KMS-11 (cell line): ENCODE data around the gene GC.
"Not testable (repeated sequence)": the region's sequence is repeated elsewhere in the genome, so short reads cannot be mapped to it uniquely, and the experiment has no call there.

ENCODE experiments used
- H2AFZ ChIP-seq: fragments of 200-600 bp; sonication (generic); 2 replicates; pipeline ENCODE4 v1.6.1; 2016; ENCODE audit warnings: antibody characterized with exemption, mixed run types, low read depth
- H3K27ac ChIP-seq: fragments of 200-600 bp; sonication (generic); 2 replicates; pipeline ENCODE4 v1.6.1; 2016; ENCODE audit warnings: mild to moderate bottlenecking, mixed run types
- H3K27me3 ChIP-seq: fragments of 200-600 bp; sonication (generic); 2 replicates; pipeline ENCODE4 v1.6.1; 2017; ENCODE audit warnings: mild to moderate bottlenecking, low read depth, mixed run types, moderate library complexity; ENCODE audit not compliant: insufficient read depth
- H3K36me3 ChIP-seq: fragments of 200-600 bp; sonication (generic); 2 replicates; pipeline ENCODE4 v1.6.1; 2017; ENCODE audit warnings: mild to moderate bottlenecking, mixed run types; ENCODE audit not compliant: insufficient read depth
- H3K4me1 ChIP-seq: fragments of 200-600 bp; sonication (generic); 2 replicates; pipeline ENCODE4 v1.6.1; 2016; ENCODE audit warnings: mild to moderate bottlenecking, low read depth, mixed run types; ENCODE audit not compliant: poor library complexity, severe bottlenecking
- H3K4me2 ChIP-seq: fragments of 200-600 bp; sonication (generic); 2 replicates; pipeline ENCODE4 v1.7.0; 2016; ENCODE audit warnings: mild to moderate bottlenecking, mixed run types
- H3K4me3 ChIP-seq: fragments of 200-600 bp; sonication (generic); IDR thresholded peaks from 2 replicates; pipeline ENCODE4 v1.6.1; 2017; ENCODE audit warnings: low read depth, low read length, mixed read lengths; ENCODE audit not compliant: insufficient read depth
- H3K79me2 ChIP-seq: fragments of 200-600 bp; sonication (generic); 2 replicates; pipeline ENCODE4 v1.6.1; 2016; ENCODE audit warnings: low read depth, mixed run types; ENCODE audit not compliant: insufficient read depth
- H3K9ac ChIP-seq: fragments of 200-600 bp; sonication (generic); 2 replicates; pipeline ENCODE4 v1.6.1; 2016; ENCODE audit warnings: mild to moderate bottlenecking, mixed run types
- H4K20me1 ChIP-seq: fragments of 200-600 bp; sonication (generic); 2 replicates; pipeline ENCODE4 v1.6.1; 2016; ENCODE audit warnings: mild to moderate bottlenecking, mixed run types; ENCODE audit not compliant: insufficient read depth
- TF ChIP-seq, protein P1 (sequence below): fragments of 200-600 bp; sonication (generic); conservative IDR thresholded peaks from 2 replicates; pipeline ENCODE4 v1.6.1; 2017; ENCODE audit warnings: low read depth, mild to moderate bottlenecking, antibody characterized with exemption, low read length, moderate library complexity, mixed read lengths

GC gene

DNA sequence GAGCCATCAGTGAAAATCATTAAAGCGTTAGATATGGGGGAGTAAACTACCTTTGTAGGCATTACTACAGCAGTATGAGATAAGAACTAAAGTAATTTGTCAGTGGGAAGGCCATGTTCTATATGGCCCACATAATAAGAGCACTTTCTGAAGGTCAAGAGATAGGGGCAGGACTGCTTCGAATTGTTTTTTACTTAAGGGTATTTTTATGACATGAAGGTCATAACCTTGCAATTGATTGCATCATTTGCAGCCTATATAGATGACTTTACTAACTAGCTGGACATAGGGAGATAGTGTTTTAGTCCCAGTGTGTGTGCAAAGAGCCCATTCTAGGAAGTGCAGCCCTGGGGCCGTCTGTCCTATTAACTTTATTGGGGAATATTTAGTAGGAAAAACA is 23.6 kb upstream of the GC start:
- Histone ChIP-seq H2AFZ (no peak overlapping the region), H3K9ac (no peak overlapping the region), H3K36me3 (no peaks in the 10 kb centered on the region), H3K4me2 (no peak overlapping the region), H3K27me3 (no peaks in the 10 kb centered on the region), H3K79me2 (no peaks in the 10 kb centered on the region), H3K4me3 (no peak overlapping the region), H3K27ac (no peak overlapping the region), H3K4me1 (no peaks in the 10 kb centered on the region), H4K20me1 (no peaks in the 10 kb centered on the region)
- TF ChIP-seq, protein P1, sequence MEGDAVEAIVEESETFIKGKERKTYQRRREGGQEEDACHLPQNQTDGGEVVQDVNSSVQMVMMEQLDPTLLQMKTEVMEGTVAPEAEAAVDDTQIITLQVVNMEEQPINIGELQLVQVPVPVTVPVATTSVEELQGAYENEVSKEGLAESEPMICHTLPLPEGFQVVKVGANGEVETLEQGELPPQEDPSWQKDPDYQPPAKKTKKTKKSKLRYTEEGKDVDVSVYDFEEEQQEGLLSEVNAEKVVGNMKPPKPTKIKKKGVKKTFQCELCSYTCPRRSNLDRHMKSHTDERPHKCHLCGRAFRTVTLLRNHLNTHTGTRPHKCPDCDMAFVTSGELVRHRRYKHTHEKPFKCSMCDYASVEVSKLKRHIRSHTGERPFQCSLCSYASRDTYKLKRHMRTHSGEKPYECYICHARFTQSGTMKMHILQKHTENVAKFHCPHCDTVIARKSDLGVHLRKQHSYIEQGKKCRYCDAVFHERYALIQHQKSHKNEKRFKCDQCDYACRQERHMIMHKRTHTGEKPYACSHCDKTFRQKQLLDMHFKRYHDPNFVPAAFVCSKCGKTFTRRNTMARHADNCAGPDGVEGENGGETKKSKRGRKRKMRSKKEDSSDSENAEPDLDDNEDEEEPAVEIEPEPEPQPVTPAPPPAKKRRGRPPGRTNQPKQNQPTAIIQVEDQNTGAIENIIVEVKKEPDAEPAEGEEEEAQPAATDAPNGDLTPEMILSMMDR, result no peak

DNA sequence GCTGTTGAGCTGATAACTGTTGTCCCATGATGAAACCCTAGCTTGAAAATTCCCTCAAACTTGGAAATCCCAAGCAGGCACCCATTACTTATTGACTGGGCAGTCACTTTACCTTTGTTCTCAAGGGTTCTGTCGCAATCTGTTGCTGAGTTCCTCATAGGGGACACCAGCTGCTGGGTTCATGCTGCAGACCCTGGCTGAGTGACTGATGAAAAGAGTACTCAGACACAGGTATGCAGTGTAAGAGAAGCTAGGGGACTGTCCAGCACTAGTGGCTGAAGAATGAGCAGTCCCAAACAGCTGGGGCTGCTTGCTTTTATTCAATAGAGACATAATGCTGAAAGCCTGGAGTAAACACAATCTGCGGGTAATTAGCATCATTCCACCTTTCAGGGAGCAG is 21.4 kb upstream of the GC start:
- H3K4me1 ChIP-seq, H3K27ac ChIP-seq, H3K9ac ChIP-seq, H3K79me2 ChIP-seq, H3K36me3 ChIP-seq, H2AFZ ChIP-seq, H3K4me3 ChIP-seq, H3K4me2 ChIP-seq, H3K27me3 ChIP-seq, H4K20me1 ChIP-seq: not testable (repeated sequence)

DNA sequence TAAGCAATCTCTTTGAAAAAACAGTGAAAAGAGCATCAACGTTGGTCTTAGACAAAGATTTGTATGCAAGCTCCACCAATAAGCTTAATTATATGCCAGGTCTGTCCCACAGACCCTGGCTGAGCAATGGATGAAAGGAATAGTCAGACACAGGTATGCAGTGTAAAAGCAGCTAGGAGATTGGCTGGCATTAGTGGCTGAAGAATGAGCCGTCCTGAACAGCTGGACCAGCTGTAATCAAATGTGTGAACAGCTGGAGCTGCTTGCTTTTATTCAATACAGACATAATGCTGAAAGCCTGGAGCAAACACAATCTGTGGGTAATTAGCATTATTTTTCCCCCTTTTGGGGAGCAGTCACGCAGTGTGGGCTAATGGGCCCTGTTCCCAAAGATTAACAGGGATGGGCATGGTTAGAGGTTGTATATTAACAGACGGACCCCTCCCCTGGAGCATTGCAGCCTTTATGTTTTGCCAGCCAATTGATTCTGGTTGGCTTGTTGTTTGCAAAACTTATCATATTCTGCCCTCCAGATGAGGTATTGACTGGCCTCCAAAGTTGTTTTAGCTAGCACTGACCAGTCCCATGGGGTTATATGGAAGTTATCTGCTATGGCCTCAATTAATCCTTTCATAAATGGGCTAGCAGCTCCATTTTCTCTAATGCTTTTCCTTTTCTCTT is 20.3 kb upstream of the GC start:
- not testable (repeated sequence) for H2AFZ ChIP-seq, H3K36me3 ChIP-seq, H3K79me2 ChIP-seq, H3K4me3 ChIP-seq, H3K27ac ChIP-seq, H3K4me1 ChIP-seq, H3K9ac ChIP-seq, H4K20me1 ChIP-seq, H3K27me3 ChIP-seq, H3K4me2 ChIP-seq

DNA sequence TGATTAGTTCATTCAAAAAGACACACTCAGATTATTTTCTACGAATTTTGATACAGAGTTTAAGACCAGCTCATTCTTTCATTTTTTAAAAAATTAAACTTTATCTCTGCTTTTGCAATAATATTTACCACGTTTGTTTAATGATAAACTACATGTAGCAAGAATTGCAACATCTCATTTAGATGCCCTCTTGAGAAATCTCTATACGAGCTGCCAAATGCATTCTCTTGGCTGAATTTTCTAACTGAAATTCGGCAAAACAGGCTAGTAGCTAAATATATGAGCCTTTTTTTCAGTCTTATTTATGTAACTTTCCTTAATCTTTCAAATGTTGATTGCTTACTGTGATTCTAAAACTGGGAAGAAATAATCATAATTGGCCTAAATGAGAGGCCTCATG is 2.1 kb upstream of the GC start:
- Histone ChIP-seq H4K20me1 (no peaks in the 10 kb centered on the region), H3K79me2 (no peaks in the 10 kb centered on the region), H3K36me3 (no peaks in the 10 kb centered on the region), H2AFZ (no peak overlapping the region), H3K4me3 (no peak overlapping the region), H3K27ac (no peak overlapping the region), H3K4me1 (no peaks in the 10 kb centered on the region), H3K27me3 (no peaks in the 10 kb centered on the region), H3K4me2 (no peak overlapping the region), H3K9ac (no peak overlapping the region)
- TF ChIP-seq, protein P1, result no peak

DNA sequence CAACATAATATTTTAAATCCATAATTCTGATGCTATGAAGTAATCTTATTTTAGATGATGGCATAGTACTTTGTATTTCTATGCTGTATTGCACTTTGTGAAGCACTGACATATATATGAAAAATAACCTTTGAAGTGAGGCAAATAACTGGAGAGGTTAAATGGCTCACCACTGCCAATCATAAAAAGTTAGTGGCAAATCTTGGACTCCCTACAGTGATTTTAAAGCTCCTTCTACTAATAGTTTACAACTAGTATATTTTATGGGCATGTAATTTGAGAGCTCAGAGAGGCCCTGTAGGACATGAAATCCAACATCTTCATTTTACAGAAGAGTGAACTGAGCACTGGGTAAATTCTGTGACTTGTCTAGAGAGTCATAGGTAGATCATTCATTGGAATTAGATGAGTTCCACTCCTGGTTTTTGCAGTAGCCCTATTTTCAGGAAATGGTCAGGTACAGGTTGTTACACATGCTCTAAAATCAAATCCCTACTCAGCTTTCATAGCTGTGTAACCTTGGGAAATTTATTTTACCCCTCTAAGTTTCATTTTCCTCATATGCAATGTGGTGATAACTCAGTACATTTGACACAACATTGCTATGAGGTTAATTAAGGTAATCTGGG is 804 bp upstream of the GC start:
- TF ChIP-seq, protein P1, result no peak
- Histone ChIP-seq H3K9ac (no peak overlapping the region), H3K4me2 (no peak overlapping the region), H3K27me3 (no peaks in the 10 kb centered on the region), H3K79me2 (no peaks in the 10 kb centered on the region), H2AFZ (no peak overlapping the region), H4K20me1 (no peaks in the 10 kb centered on the region), H3K36me3 (no peaks in the 10 kb centered on the region), H3K4me3 (no peak overlapping the region), H3K27ac (no peak overlapping the region), H3K4me1 (no peaks in the 10 kb centered on the region)
